Hypothalamus (tissue), 51 donors: ENCODE data around the gene SYVN1.
"Not testable (repeated sequence)": the region's sequence is repeated elsewhere in the genome, so short reads cannot be mapped to it uniquely, and the experiment has no call there.

Source experiments
- DNase-seq, 51 donors: peaks; one replicate each; lab custom pipeline; 2025; lab: John Stamatoyannopoulos, UW

SYVN1 gene

DNA sequence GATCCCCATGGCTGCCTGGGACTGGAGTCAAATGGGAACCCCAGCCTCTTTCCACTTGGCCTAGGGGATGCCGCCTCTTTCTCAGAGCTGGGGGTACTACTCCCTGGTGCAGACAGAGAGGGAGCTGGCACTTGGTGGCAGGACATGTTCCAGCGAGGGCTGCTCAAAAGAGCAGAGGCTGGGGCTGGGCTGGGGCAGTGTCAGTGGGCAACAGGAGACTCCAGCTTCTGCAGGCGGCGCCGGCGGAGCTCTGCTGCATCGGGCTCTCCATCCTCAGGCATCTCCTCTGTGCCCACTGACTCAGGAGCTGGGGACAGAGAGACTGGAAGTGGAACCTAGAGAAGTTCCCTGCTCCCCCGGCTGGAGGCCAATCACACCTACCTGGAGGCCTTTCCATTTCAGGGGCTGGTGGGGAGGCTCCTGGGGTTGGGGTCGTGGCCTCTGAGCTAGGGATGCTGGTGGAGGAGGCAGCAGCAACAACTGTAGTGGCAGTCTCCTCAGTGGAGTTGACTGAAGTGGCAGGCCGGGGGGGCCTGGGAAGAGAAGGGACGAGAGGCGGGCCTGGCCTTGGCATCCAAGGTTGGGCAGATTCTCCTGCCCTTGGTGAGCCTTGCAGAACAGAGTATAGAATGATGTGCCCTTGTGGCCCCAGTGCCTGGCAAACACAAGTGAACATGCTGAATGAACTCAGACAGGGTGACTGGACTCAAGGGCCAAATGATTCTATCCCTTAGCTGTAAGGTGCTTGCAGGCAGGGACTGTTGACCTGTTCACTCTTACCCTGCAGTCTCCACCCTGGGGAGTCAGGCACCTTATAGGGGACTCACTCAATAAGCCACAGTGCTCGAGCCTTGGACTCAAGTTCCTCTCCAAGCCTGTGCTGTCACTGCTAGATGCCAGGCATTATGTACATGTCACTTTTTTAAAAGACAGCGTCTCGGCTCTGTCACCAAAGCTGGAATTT is 5.9 kb downstream of the SYVN1 start:
- no peak for DNase-seq

DNA sequence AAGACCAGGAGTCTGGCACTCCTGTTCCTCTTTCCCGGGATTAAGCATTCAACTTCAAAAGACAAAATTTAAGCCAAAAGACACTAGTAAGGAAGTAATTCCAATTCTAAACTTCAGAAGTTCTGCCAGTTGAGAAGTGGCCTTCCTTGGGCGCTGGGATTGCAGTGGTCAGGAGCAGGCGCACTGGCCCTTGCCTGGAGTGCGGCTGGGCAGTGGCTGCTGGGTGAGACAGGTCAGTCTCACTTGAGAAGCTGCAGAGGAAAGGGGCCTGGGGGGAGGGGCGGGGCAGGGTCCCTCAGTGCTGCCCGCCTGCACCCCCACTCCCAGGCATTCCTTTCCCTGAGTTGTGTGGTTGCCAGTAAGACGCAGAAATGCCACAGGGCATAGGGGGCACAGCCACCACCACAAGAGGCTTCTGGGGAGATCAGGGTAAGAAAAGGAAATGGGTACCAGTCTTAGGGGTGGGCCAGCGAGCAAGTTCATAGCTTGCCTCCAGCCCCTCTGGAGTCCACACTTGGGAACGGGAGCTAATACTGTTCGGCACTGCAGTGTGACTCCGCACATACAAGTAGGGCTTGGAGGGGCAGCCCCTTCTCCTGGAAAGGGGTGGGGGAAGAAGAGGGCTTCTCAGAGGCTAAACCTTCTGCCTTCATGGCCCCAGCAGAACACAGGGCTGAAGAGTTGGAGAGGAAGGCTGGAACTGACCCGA is 6.7 kb downstream of the SYVN1 start:
- no peak for DNase-seq

DNA sequence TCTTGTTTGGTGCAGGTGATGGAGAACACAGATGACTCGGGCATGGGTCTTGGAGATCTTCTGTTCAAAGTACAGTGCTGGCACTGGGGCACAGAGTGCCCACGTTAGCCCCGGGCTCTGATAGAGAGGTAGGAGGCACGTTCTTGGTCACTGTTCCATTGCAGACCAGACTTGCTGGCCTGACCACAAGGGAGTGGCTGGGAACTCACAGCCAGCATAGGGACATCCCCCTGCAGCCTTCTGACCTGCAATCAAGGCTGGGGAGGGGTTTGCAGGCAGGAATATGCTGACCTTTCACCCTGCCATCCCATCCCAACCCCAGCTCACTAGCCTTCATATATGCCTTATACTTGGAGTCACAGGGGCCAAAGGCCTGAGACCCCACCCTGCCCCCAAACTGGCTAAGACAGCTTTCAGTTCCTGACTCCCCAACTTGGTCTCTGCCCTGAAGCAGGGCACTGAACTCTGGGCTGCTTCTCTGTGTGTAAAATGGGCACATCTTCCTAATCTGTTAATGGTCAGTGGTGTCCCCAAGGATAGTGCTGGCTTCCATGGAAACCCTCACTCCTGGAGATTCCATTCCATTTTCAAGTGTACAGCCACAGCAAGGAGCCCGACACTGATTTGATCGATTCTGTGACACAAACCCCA is 7.6 kb downstream of the SYVN1 start:
- no peak for DNase-seq

DNA sequence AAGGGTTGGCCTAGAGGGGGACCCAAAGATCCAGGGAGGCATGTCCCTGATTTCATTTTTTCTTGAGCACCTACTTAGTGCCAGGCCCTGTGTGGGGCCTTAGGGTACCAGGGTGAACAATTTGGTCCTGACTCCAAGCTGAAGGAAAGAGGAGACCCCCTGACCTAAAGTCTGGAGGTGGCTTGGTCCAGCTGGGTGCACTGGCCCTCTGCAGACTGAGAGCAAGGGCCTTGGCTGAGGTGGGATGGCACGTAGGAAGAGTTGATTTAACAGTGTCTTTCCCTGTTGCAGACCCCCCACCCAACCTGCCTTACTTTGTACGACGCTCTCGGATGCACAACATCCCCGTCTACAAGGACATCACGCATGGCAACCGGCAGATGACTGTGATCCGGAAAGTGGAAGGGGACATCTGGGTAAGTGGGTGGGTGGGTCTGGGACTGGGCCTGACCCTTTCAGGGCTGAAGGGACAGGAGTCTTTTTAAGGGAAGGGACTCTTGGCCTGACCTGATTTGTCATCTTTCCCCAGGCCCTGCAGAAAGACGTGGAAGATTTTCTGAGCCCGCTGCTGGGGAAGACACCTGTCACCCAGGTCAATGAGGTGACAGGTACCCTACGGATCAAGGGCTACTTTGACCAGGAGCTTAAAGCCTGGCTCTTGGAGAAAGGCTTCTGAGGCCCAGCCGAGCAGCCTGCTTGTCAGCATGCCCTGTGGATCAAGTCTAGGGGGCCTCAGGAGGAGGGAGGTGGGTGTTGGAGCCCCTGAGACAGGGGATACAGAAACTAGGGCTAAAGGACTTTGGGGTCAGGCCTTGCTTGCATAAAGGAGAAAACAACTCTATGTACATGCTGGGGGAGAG is 8.9 kb downstream of the SYVN1 start:
- DNase-seq: no peak

DNA sequence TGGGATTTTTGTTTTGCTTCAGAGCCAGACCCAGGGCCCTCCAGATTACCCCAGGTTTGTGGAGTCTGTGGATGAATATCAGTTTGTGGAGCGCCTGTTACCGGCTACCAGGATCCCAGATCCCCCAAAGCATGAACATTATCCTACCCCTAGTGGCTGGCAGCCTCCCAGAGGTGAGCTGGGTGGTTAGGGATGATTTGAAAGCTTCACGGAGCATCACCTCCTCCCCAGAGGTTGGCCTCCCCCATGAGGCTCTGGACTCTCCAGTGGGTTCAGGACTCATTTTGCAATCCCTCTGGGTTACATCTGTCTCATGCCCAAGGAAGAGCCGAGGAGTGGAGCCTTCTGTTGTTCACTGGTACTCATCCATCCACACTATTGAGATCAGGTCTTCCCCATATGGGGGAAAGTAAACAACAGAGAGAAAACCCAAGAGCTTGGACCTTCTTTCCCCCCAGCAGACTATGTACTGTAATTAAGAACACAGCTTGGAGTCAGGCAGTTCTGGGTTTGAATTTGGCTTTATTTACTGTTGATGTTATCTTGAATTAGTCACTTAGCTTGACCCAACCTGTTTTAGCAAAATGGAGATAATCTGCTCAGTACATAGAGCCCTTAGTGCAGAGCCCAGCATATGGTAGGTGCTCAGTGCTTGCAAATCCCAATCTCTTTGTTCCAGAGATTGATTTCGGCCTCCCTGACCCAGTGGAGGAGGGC is 9.7 kb downstream of the SYVN1 start:
- no peak for DNase-seq

DNA sequence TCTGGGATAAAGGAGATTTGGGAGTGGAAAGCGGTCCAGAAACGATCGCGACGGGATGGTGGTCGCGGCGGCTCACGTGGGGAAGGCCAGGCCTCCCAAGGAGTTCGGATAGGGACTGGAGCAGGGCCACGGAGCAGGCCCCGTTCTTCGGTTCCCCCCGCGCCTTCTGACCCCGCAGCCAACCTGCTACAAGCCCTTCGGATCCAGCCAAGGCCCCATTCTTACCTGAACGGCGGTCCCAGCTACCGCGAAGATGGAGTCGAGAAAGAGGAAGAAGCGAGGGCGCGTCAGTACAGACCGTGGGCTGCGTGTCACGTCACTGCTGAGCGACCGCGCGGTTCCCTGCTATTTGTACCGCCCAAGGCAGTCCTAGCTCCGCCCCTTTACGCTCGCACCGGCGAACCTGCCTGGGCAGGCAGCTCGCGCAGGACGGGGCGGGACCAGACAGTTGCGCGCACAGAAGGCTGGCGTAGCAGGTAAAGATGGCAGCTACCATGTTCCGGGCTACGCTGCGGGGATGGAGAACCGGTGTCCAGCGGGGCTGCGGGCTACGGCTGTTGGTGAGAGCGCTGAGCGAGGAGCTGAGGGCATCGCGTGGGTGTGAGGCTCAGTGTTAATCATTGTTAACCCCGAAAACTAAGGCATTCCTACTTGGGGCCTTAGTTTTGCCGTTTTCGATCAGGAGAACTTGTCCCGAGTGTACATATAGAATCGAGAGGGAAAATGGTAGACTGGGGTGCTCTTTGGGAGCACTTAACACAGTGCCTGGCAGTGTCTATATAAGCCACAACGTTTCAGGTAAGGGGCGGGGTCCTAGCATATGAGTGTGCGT is 12.2 kb downstream of the SYVN1 start, which contains the start of the genes FAU and MRPL49:
Gene FAU (minus strand): TSS at position 270 of the 832 bp plus-strand sequence. CDS start 321 bp downstream, outside the sequence.
Gene MRPL49 (plus strand): TSS at position 457 of the 832 bp plus-strand sequence. CDS start 26 bp downstream, at position 483.
- DNase-seq: peak; percentile 33 to 98 (median 93)

- DNase-seq: no peak
Observed at GRCh38 chr11:65121447-65121864, 12.9 kb downstream of the SYVN1 start.

- DNase-seq: no peak
Observed at GRCh38 chr11:65120831-65121230, 13.5 kb downstream of the SYVN1 start.

DNA sequence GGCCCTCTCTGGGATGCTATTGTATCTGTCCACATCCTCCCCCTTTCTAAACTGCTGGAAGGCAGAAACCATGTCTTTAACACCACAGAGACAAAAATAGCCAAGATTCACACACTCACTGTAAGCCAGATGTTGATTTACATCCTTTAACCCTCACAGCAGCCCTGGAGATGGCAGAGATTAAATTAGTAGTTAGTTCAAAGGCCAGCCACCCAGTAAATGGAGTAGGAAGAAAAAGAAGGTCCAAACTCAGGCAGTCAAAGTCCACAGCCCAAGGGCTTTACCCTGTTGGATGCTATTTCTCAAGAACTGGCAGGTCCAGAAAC is 14.7 kb downstream of the SYVN1 start:
- DNase-seq: no peak

DNA sequence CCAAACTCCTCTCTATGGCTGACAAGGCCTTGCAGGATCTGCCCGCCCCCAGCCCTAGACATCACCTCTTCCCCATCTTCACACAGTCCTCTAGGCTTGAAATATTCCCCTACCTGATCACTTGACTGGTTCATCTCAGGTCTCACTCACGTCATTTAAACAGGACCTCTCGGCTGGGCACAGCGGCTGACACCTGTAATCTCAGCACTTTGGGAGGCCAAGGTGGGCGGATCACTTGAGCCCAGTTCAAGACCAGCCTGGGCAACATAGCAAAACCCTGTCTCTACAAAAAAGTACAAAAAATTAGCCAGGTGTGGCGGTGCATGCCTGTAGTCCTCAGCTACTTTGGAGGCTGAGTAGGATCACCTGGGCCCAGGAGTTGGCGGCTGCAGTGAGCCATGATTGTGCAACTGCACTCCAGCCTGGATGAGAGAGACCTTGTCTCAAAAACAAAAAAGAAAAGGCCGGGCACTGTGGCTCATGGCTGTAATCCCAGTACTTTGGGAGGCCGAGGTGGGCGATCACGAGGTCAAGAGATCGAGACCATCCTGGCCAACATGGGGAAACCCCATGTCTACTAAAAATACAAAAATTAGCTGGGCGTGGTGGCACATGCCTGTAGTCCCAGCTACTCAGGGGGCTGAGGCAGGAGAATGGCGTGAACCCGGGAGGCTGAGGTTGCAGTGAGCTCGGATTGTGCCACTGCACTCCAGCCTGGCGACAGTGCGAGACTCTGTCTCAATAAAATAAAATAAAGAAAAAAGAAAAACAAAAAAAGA is 15.2 kb downstream of the SYVN1 start:
- not testable (repeated sequence) for DNase-seq

DNA sequence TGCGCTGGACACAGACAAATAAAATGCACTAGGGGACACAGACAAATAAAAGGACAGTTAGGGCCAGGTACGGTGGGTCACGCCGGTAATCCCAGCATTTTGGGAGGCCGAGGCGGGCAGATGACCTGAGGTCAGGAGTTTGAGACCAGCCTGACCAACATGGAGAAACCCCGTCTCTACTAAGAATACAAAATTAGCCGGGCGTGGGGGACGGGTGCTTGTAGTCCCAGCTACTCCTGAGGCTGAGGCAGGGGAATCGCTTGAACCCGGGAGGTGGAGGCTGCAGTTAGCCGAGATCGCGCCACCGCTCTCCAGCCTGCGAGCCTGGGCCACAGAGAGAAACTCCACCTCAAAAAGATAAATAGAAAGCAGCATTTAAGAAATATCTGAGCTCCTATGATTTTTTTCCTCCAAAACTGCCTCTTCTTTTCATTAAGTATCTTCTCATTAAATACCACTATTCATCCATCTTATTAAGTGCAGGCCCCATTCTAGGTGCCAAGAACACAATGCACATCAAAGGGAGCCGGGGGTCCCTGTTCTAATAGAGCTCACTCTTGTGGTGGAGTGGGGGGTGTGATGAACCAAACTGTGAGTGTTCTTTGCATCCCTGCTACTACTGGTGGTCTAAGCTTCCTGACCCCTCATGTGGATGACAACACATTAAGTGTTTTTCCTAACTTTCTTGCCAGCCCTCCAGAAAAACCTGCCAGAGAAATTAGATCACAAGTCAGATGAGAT is 16.1 kb downstream of the SYVN1 start:
- no peak for DNase-seq

- peak; percentile 76 to 99 (median 97) for DNase-seq
Observed at GRCh38 chr11:65117206-65118096, 16.9 kb downstream of the SYVN1 start, which contains the start of gene ZNHIT2. Gene ZNHIT2 (minus strand): TSS chr11:65117701. CDS start chr11:65117653, 48 bp downstream.

GRCh38 chr11:65116370-65117205 is 17.7 kb downstream of the SYVN1 start:
- peak in 12 of 51 donors; percentile 20 to 56 (median 29) for DNase-seq

- DNase-seq: no peak
Observed at GRCh38 chr11:65115361-65116082, 18.8 kb downstream of the SYVN1 start.
